ENCODE measurements around the gene OCA2. TPM values are rescaled to one million over a fixed set of nuclear protein-coding genes. Genes with fewer than 3 reads are reported as not detected.

OCA2 gene
- total RNA-seq, 2 donors from 2014 or later, result 0.14 TPM; not detected in 1

DNA sequence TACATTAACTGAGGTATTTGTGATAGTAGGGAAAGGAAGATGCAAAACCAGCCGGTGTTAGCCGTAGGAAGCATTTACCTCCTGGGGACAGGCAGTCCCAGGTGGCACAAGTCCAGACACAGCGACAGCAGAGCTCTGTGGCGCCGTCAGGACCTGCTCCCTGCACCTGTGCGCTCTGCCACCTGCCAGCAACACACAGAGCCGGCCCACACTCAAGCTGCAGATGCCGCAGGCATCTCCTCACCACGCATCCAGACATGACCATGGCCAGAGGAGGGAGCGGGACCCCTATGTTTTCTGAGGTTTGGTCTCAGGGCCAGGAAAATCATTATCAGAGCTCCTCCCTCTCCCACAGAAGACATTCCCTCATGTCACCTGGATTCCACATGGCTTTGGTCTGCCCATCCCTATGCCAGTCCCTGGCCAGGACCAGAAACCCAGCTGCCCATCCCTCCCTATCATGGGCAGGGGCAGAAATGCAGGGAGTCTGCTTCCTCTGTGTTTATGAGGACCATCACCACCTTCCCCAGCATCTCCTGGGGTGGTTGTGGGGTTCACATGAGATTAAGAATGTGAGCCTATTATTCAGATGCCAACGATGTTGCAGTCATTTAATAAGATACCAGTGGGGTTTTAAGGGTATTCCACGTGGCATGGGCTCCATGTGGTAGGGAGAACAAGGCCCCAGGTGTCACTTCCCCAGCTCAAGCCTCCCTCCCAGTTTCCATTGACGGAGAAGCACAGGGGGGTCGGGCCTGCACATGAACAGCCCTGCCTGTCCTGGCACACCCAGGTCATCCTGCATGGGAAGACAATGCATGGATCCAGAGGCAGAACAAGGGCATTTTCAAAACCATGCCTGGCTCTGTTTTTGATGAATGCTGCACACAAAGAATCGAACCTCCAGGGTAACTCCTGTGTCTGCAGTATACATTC, 251.1 kb downstream of the OCA2 start:
- Mint-ChIP-seq H3K9me3 (peaks cover 3% of the 10 kb centered on the region in 2 donors), H3K27me3 (ENCODE audit: low read depth) (no peaks in the 10 kb centered on the region), H3K36me3 (ENCODE audit: insufficient read depth in 2 of 2) (peaks cover 3% of the 10 kb centered on the region in 2 donors), H3K4me3 (no peak overlapping the region), H3K4me1 (ENCODE audit: low read depth) (no peaks in the 10 kb centered on the region), H3K27ac (no peak overlapping the region)
- ATAC-seq (replicated peaks in 1 of 2), result no peak
- DNase-seq, result no peak

DNA sequence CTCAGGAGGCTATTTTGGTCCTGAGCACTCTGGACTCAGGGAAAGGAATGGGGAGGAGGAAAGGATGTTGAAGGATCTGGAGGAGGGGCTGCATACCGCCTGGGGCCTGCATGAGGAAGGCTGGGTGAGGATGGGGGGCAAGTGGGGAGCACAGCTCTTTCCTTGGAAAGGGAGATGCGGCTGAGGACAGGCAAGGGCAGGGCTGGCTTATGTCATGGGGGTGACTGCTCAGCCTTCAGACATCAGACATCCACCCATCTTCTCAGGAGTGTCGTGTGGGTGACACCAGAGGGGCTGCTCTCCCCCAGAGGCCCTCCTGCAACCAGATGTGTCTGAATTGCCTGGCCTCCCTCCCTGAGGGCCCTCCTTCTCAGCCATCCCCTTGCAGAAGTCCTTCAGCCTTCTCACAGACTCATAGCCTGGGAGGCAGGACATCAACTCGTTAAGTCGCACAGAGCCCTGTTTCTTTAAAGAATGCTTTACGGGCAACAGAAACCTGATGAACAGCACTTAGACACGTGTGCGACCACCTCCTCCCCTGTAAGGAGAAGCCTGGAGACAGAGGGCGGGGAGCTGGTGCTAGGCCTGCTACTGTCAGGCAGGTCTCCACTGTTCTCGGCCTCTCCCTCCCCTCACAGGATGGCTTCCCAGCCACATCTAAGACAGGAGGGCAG, 252.3 kb downstream of the OCA2 start:
- Mint-ChIP-seq H3K4me3 (no peak overlapping the region), H3K4me1 (ENCODE audit: low read depth) (no peaks in the 10 kb centered on the region), H3K27ac (no peak overlapping the region), H3K9me3 (peaks cover 3% of the 10 kb centered on the region in 2 donors), H3K36me3 (ENCODE audit: insufficient read depth in 2 of 2) (peaks cover 3% of the 10 kb centered on the region in 2 donors), H3K27me3 (ENCODE audit: low read depth) (no peaks in the 10 kb centered on the region)
- DNase-seq (no peak), ATAC-seq (replicated peaks in 1 of 2) (no peak)

DNA sequence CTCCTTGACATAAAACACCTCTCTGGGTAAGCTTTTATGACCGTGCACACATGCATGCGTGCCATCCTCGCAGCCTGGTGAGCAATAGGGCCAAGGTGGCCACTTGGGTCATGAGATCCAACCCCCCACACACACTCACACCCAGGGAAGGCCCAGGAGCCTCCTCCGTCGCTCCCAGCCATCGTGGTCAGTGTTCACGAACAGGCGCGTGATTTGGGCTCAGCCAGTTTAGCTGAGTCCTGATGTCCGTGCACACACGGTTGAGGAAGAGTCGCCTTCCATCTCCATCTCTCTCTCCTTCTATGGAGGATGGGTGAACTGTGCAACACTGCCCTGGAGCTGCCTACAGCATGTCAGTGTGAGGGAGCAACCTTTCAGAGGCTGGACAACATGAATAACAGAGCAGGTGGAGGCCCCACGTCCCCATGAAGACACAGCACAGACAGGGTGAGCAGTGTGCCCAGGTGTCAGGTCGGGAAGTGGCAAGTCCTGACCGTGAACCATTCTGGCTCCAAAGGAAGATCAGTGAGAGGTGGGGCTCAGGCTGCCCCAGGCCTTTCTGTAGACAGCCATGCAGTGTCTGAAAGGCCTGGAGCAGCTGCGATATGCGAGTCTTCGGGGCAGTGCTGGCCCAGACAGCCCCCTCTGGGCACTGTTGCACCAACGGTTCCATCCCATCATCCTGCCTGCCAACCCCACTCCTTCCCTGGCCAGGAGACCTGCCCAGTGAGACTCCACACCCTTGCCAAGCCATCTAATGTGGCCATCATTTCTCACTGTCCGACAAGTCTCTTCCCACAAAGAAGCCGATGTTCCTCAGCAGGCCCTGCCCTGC, 253.4 kb downstream of the OCA2 start:
- Mint-ChIP-seq H3K27ac (no peak overlapping the region), H3K4me1 (ENCODE audit: low read depth) (no peaks in the 10 kb centered on the region), H3K4me3 (no peak overlapping the region), H3K9me3 (peaks cover 3% of the 10 kb centered on the region in 2 donors), H3K36me3 (ENCODE audit: insufficient read depth in 2 of 2) (peaks cover 3% of the 10 kb centered on the region in 2 donors), H3K27me3 (ENCODE audit: low read depth) (no peaks in the 10 kb centered on the region)
- no peak for ATAC-seq (replicated peaks in 1 of 2)
- DNase-seq, result no peak

DNA sequence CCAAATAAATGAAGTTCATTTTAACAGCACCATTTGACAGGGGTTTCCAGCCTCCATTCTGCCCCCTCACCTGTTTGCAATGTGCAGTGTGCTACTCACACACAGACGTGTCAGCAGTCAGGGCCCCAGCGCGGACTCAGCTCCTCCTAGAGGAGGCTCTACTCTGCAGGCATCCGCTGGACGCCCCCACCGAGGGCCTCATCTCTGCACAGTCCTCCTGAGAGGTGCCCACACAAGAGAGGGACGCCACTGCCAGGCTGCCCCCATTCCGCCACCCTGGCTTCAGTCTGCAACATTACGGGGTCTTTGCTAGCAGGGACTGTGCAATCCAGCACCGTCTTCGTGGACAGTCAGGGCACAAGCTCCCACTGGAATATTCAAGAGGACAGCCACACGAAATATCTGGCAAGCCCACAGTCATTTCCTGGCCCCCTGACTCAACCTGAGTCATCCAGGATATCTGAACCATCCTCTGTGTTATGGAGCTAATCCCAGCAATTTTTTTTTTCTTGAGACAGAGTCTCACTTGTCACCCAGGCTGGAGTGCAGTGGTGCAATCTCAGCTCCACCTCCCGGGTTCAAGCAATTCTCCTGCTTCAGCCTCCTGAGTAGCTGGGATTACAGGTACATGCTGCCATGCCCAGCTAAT, 255.0 kb downstream of the OCA2 start:
- H3K27ac Mint-ChIP-seq, result no peak overlapping the region
- no peak for DNase-seq
- H3K4me1 Mint-ChIP-seq (ENCODE audit: low read depth), result no peaks in the 10 kb centered on the region
- peaks cover 0 to 1% of the 10 kb centered on the region in 2 donors for H3K36me3 Mint-ChIP-seq (ENCODE audit: insufficient read depth in 2 of 2)
- no peak for ATAC-seq (replicated peaks in 1 of 2)
- H3K4me3 Mint-ChIP-seq, result no peak overlapping the region
- H3K27me3 Mint-ChIP-seq (ENCODE audit: low read depth), result no peaks in the 10 kb centered on the region
- H3K9me3 Mint-ChIP-seq, result peaks cover 0 to 2% of the 10 kb centered on the region in 2 donors

DNA sequence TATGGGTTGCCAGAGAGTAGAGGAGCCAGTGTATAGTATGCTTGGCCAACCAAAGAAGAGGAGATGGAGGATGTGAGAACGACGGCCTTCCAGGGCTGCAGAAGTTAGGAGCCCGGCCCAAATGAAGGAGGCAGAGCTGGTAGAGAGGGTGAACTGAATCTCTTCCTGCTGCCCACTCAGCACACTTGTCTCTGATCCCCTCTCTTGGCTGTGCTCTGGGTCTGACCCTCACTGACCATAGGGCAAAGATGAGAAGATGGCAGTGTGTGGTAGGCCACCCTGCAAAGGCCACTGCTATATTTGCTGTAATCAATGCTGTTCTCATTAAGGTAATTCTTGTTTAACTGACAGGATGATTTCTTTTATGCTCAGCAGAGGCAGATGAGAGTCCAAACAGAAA, 256.0 kb downstream of the OCA2 start:
- Mint-ChIP-seq H3K9me3 (no peaks in the 10 kb centered on the region), H3K27ac (no peak overlapping the region), H3K27me3 (ENCODE audit: low read depth) (no peaks in the 10 kb centered on the region), H3K4me3 (no peak overlapping the region), H3K36me3 (ENCODE audit: insufficient read depth in 2 of 2) (no peaks in the 10 kb centered on the region), H3K4me1 (ENCODE audit: low read depth) (no peaks in the 10 kb centered on the region)
- ATAC-seq (replicated peaks in 1 of 2) (no peak), DNase-seq (no peak)

DNA sequence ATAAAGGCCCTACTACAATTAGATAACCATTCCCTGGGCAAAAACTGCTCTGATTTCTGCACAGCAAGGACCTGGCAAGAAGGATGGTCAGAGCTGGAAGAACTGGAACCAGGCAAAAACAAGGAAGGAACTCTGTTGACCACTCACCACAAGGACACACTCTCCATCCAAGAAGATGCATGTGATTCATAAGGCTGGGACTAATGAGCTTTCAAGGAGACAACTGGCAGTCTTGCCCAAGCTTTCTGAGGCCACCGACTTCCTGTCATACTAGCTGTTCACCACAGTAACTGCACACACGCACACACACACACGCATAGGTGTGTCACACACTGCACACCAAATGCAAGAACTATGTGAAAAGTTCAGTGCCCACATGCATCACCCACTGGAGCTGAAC, 256.6 kb downstream of the OCA2 start:
- Mint-ChIP-seq H3K4me3 (no peak overlapping the region), H3K27ac (no peak overlapping the region), H3K36me3 (ENCODE audit: insufficient read depth in 2 of 2) (no peaks in the 10 kb centered on the region), H3K4me1 (ENCODE audit: low read depth) (no peaks in the 10 kb centered on the region), H3K27me3 (ENCODE audit: low read depth) (peaks cover 2% of the 10 kb centered on the region), H3K9me3 (peaks cover 0 to 2% of the 10 kb centered on the region in 2 donors)
- ATAC-seq (replicated peaks in 1 of 2) (no peak), DNase-seq (no peak)

DNA sequence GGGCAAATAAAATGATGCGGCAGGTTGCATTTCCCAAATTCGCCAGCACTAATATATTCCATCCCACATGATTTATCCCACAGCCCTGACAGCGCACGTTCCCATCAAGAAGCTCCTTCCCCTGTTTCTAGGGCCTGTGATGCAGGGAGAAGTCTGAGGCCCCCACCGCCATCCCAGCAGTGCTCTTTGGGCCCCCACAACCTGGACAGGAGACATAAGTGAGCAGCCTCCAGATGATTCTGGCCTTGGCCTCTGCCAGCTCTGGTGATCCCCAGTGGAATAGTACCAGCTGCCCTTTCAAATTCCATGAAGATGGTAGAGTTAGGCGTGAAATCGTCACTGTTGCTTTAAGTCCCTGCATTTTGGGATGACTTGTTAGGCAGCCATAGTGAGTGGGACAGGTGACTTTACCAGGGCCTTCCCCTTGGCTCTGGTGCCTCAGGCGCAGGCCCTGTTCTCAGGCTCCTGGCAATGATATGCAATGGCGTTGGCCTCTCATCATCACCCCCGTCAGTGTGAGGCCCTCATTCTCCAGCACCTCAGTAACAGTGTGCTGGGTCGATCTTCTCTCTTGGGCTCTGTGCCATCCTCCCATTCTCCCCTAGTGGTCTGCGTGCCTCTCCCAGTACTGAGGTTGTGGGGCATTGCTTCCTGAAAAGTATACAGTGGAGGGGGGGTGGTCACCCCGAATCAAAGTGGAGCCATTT, 263.7 kb downstream of the OCA2 start:
- H3K4me1 Mint-ChIP-seq (ENCODE audit: low read depth), result no peaks in the 10 kb centered on the region
- no peak for ATAC-seq (replicated peaks in 1 of 2)

DNA sequence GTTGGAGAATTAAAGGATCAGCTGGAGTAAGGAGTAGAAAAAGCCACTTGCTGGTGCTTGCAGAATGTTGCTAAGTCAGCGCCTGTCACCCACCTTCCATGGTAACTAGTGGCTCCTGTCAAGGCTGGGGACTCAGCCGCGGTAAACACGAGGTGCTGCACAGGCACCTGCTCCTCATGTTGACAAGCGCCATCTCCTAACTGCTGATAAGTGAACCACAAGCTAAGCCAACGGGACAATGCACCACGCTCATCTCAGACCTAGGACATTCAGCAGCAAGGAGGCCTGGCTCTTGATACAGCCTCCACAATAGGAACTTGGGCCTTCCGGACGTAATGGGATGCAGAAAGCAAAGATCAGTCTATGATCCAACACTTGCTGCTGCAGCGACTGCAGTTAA, 264.4 kb downstream of the OCA2 start:
- Mint-ChIP-seq H3K36me3 (ENCODE audit: insufficient read depth in 2 of 2) (no peaks in the 10 kb centered on the region), H3K27me3 (ENCODE audit: low read depth) (peaks cover 8% of the 10 kb centered on the region), H3K4me1 (ENCODE audit: low read depth) (no peaks in the 10 kb centered on the region), H3K4me3 (no peak overlapping the region), H3K27ac (no peak overlapping the region), H3K9me3 (peaks cover 0 to 2% of the 10 kb centered on the region in 2 donors)
- ATAC-seq (replicated peaks in 1 of 2) (no peak), DNase-seq (no peak)

More for the DNA sequence above, 263.7 kb downstream of the OCA2 start:
- Mint-ChIP-seq H3K27ac (no peak overlapping the region), H3K27me3 (ENCODE audit: low read depth) (peaks cover 8% of the 10 kb centered on the region), H3K36me3 (ENCODE audit: insufficient read depth in 2 of 2) (no peaks in the 10 kb centered on the region), H3K9me3 (peaks cover 0 to 2% of the 10 kb centered on the region in 2 donors), H3K4me3 (no peak overlapping the region)
- no peak for DNase-seq

DNA sequence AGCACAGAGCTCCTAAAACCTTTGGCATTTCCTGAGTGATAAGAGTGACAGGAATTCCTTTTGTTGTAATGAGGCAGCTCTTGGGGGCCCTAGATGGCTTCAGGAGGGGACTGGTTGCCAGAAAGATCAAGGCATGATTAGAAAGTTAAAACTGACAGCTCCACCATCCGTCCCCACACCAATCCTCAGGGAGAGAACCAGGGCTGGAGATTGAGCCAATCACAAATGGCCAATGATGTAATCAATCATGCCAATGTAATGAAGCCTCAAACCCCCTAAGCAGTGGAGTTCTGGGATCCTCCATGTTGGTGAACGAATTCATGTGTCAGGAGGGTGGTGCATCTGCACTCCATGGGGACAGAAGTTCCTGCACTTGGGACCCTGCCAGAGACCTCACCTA, 265.1 kb downstream of the OCA2 start:
- ATAC-seq (replicated peaks in 1 of 2) (no peak), DNase-seq (no peak)
- no peak overlapping the region for H3K4me3 Mint-ChIP-seq
- no peaks in the 10 kb centered on the region for H3K4me1 Mint-ChIP-seq (ENCODE audit: low read depth)
- peaks cover 8% of the 10 kb centered on the region for H3K27me3 Mint-ChIP-seq (ENCODE audit: low read depth)
- H3K36me3 Mint-ChIP-seq (ENCODE audit: insufficient read depth in 2 of 2), result no peaks in the 10 kb centered on the region
- H3K27ac Mint-ChIP-seq, result no peak overlapping the region
- H3K9me3 Mint-ChIP-seq, result peaks cover 0 to 2% of the 10 kb centered on the region in 2 donors

DNA sequence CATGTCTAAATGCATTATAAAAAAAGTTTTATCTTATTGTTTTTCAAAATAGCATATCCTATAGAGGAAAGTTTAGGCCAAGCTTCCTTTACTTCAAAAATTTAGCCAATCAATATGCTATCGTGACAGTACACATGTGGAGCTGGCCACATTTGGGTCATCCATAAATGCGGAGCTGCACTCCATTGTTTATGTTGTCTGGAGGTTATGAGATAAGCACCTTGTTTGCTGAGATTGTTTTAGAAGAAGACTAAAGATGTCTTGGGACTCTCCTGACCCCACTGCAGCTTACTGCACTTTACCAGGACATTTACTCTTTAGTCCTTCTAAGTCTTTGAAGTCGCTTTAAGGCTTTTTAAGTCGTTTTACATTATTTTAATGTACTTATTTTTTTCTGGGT, 265.9 kb downstream of the OCA2 start:
- H3K4me1 Mint-ChIP-seq (ENCODE audit: low read depth), result no peaks in the 10 kb centered on the region
- H3K4me3 Mint-ChIP-seq, result no peak overlapping the region
- DNase-seq, result no peak
- H3K36me3 Mint-ChIP-seq (ENCODE audit: insufficient read depth in 2 of 2), result no peaks in the 10 kb centered on the region
- peaks cover 0 to 2% of the 10 kb centered on the region in 2 donors for H3K9me3 Mint-ChIP-seq
- ATAC-seq (replicated peaks in 1 of 2), result no peak
- no peak overlapping the region for H3K27ac Mint-ChIP-seq
- peaks cover 8% of the 10 kb centered on the region for H3K27me3 Mint-ChIP-seq (ENCODE audit: low read depth)

DNA sequence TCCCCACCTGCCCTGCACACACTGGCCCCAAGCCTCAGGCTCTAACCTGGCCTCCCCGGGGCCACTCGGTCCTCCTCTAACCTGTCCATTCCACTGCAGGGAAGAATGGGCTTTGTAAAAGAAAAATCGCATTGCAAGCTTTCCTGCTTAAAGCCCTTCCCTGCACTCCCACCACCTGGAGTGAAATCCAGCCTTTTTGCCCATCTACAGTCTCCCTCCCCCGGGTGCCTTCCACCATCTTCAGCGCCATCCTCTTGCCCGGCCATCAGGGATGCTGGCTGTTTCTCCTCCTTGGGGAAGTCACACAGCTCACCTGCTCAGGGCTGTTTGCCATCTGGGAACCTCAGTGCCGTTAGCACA, 266.9 kb downstream of the OCA2 start:
- ATAC-seq (replicated peaks in 1 of 2), result no peak
- no peaks in the 10 kb centered on the region for H3K9me3 Mint-ChIP-seq

More for the DNA sequence above, 266.9 kb downstream of the OCA2 start:
- no peak overlapping the region for H3K4me3 Mint-ChIP-seq
- H3K27me3 Mint-ChIP-seq (ENCODE audit: low read depth), result peaks cover 2% of the 10 kb centered on the region
- no peaks in the 10 kb centered on the region for H3K4me1 Mint-ChIP-seq (ENCODE audit: low read depth)
- H3K27ac Mint-ChIP-seq, result no peak overlapping the region
- no peaks in the 10 kb centered on the region for H3K36me3 Mint-ChIP-seq (ENCODE audit: insufficient read depth in 2 of 2)
- no peak for DNase-seq
